Transverse colon (tissue), 4 donors: ENCODE data around the gene OOEP.

Source experiments
- EP300 ChIP-seq: sonication (generic); formaldehyde crosslinking; IDR thresholded peaks from one replicate; pipeline ENCODE4 v1.6.1; 2017; ENCODE audit warnings: antibody characterized with exemption, low read depth
- POLR2A ChIP-seq: fragments of 450-650 bp; IDR thresholded peaks from one replicate; pipeline ENCODE4 v1.6.1; 2016; ENCODE audit warnings: antibody characterized with exemption, mild to moderate bottlenecking, moderate library complexity
- POLR2AphosphoS5 ChIP-seq, 3 donors: sonication (generic); formaldehyde crosslinking; IDR thresholded peaks; one replicate each; pipeline ENCODE4 v1.6.1; 2016; ENCODE audit warnings: antibody characterized with exemption in 3 of 3
- TF ChIP-seq, protein P1 (sequence below), 5 experiments: fragments of 200-600 bp in 3 of 5; fragments of 450-650 bp in 2 of 5; sonication (generic) in 3 of 5; IDR thresholded peaks; 1 replicate in 2 of 5; 2 replicates in 3 of 5; pipeline ENCODE4 v1.5.1; 2016 to 2017; ENCODE audit warnings: antibody characterized with exemption in 5 of 5, inconsistent platforms in 3 of 5, mild to moderate bottlenecking in 2 of 5, moderate library complexity in 1 of 5

DNA sequence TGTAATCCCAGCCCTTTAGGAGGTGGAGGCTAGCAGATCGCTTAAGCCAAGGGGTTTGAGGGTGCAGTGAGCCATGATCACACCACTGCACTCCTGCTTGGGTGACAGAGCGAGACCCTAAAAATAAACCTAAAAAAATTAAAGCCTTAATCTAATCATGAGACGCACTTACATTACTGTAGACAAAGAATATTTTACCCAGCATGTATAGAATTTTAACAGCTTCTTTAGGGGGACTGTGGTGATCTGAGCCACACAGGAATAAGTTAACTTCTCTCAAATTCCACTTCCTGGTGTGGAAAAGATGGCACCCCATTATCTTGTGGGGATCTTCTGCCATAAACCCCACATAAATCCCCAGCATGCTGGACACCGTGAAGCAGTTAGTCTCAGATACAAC is 2.3 kb upstream of the OOEP start:
- TF ChIP-seq, protein P1, sequence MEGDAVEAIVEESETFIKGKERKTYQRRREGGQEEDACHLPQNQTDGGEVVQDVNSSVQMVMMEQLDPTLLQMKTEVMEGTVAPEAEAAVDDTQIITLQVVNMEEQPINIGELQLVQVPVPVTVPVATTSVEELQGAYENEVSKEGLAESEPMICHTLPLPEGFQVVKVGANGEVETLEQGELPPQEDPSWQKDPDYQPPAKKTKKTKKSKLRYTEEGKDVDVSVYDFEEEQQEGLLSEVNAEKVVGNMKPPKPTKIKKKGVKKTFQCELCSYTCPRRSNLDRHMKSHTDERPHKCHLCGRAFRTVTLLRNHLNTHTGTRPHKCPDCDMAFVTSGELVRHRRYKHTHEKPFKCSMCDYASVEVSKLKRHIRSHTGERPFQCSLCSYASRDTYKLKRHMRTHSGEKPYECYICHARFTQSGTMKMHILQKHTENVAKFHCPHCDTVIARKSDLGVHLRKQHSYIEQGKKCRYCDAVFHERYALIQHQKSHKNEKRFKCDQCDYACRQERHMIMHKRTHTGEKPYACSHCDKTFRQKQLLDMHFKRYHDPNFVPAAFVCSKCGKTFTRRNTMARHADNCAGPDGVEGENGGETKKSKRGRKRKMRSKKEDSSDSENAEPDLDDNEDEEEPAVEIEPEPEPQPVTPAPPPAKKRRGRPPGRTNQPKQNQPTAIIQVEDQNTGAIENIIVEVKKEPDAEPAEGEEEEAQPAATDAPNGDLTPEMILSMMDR (IDR thresholded peaks at IDR 0.05), result no peak
- TF ChIP-seq EP300, result no peak
- no peak for TF ChIP-seq POLR2A
- no peak for TF ChIP-seq POLR2AphosphoS5 (IDR thresholded peaks at IDR 0.05)
